Measurements from ENCODE around the gene CTSW. TPM values are rescaled to one million over a fixed set of nuclear protein-coding genes. Genes with fewer than 3 reads are reported as not detected.

Gene CTSW
- total RNA-seq, 2 experiments from 2014 or later: not detected

DNA sequence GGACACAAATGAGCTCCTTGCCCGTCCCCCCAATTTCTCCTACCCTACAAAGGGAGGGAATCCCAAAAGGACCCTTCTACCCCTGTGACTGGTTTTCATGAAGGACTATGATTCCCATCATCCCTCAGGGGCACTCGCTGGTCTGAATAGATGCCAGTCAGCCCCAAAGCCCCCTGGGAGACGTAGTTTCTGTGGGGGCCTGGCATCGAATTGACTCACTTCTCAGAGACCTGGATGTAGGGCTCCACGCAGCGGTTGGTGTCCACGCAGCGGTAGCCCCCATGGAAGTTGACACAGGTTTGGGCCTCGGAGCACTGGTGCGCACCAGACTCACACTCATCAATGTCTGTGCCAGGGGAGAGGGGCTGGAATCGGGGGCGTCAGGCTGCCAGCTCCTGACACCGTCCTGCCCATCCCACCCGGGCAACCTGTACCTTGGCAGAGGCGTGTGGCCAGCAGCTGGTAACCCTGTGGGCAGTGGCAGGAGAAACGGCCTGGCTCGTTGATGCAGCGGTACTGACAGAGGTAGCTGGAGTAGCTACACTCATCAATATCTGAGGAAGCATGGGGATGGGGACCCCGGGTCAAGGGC lies 11.5 kb upstream of the CTSW start:
- Histone ChIP-seq H3K4me3 (ENCODE audit: low read depth, low read length, poor library complexity, severe bottlenecking) (no peak overlapping the region), H2AFZ (ENCODE audit: low read length) (no peak overlapping the region), H3K9me2 (ENCODE audit: insufficient read depth, low read length) (no peaks in the 10 kb centered on the region), H3K4me2 (ENCODE audit: low read length) (no peak overlapping the region), H3K27ac (ENCODE audit: low read depth, low read length, poor library complexity, severe bottlenecking) (no peak overlapping the region), H3K9me3 (ENCODE audit: low read length) (no peaks in the 10 kb centered on the region), H4K20me1 (ENCODE audit: insufficient read depth, low read length) (no peaks in the 10 kb centered on the region), H3K36me3 (ENCODE audit: insufficient read depth, low read length) (peaks cover 42% of the 10 kb centered on the region), H3K4me1 (ENCODE audit: insufficient read depth, low read length, poor library complexity, severe bottlenecking) (peaks cover 25% of the 10 kb centered on the region), H3K79me2 (ENCODE audit: insufficient read depth, low read depth, low read length) (no peaks in the 10 kb centered on the region)
- POLR2A ChIA-PET: interaction anchor here (0.6 to 1.4 kb wide), 2 partner anchors 21 to 45 kb away, joined by 3 to 7 read pairs; partner anchors contain the start of gene FIBP
- BruUV-seq (replicated peaks): no TSS peak
- DNase-seq (ENCODE audit: low spot score): no peak
- CTCF ChIA-PET (ENCODE audit: unreplicated experiment): no interaction called here
- TF ChIP-seq EZH2phosphoT487 (IDR thresholded peaks at IDR 0.05; ENCODE audit: borderline replicate concordance, low read depth, low read length): no peak
- TF ChIP-seq, protein P1, sequence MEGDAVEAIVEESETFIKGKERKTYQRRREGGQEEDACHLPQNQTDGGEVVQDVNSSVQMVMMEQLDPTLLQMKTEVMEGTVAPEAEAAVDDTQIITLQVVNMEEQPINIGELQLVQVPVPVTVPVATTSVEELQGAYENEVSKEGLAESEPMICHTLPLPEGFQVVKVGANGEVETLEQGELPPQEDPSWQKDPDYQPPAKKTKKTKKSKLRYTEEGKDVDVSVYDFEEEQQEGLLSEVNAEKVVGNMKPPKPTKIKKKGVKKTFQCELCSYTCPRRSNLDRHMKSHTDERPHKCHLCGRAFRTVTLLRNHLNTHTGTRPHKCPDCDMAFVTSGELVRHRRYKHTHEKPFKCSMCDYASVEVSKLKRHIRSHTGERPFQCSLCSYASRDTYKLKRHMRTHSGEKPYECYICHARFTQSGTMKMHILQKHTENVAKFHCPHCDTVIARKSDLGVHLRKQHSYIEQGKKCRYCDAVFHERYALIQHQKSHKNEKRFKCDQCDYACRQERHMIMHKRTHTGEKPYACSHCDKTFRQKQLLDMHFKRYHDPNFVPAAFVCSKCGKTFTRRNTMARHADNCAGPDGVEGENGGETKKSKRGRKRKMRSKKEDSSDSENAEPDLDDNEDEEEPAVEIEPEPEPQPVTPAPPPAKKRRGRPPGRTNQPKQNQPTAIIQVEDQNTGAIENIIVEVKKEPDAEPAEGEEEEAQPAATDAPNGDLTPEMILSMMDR (conservative IDR thresholded peaks at IDR 0.05; ENCODE audit: low read length): no peak
- intact Hi-C loops (cut with micrococcal nuclease; ENCODE audit: unreplicated experiment): no loop called here

DNA sequence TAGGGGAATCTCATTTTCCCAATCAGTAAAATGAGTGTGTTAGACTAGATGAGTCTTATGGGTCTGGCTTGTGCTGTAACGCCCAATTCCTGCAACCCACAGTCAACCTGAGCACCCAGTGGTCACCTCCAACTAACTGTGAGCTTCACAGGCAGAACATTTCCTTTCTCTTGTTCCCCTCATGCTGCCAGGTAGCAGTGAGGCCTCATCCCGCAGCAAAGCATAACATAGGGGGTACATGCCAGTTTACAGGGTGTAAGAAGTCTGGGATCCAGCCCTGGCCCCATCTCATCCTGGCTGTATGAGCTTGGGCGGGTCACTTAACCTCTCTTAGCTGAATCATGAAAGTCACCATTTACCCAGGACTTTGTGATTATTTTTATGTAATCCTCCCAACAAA lies 10.7 kb upstream of the CTSW start:
- Histone ChIP-seq H2AFZ (ENCODE audit: low read length) (no peak overlapping the region), H3K4me3 (ENCODE audit: low read depth, low read length, poor library complexity, severe bottlenecking) (no peak overlapping the region), H3K36me3 (ENCODE audit: insufficient read depth, low read length) (peaks cover 35% of the 10 kb centered on the region), H3K4me1 (ENCODE audit: insufficient read depth, low read length, poor library complexity, severe bottlenecking) (peaks cover 30% of the 10 kb centered on the region), H4K20me1 (ENCODE audit: insufficient read depth, low read length) (no peaks in the 10 kb centered on the region), H3K79me2 (ENCODE audit: insufficient read depth, low read depth, low read length) (no peaks in the 10 kb centered on the region), H3K4me2 (ENCODE audit: low read length) (no peak overlapping the region), H3K9me2 (ENCODE audit: insufficient read depth, low read length) (no peaks in the 10 kb centered on the region), H3K27ac (ENCODE audit: low read depth, low read length, poor library complexity, severe bottlenecking) (no peak overlapping the region), H3K9me3 (ENCODE audit: low read length) (no peaks in the 10 kb centered on the region)
- ChIA-PET CTCF (ENCODE audit: unreplicated experiment) (no interaction called here), POLR2A (interaction anchor here (0.6 to 1.4 kb wide), 2 partner anchors 20 to 46 kb away, joined by 3 to 7 read pairs; partner anchors contain the start of gene FIBP)
- intact Hi-C loops (cut with micrococcal nuclease; ENCODE audit: unreplicated experiment): no loop called here
- no peak for DNase-seq (ENCODE audit: low spot score)
- BruUV-seq (replicated peaks): TSS peak; percentile 27
- TF ChIP-seq, protein P1 (conservative IDR thresholded peaks at IDR 0.05; ENCODE audit: low read length): no peak
- TF ChIP-seq EZH2phosphoT487 (IDR thresholded peaks at IDR 0.05; ENCODE audit: borderline replicate concordance, low read depth, low read length): no peak

DNA sequence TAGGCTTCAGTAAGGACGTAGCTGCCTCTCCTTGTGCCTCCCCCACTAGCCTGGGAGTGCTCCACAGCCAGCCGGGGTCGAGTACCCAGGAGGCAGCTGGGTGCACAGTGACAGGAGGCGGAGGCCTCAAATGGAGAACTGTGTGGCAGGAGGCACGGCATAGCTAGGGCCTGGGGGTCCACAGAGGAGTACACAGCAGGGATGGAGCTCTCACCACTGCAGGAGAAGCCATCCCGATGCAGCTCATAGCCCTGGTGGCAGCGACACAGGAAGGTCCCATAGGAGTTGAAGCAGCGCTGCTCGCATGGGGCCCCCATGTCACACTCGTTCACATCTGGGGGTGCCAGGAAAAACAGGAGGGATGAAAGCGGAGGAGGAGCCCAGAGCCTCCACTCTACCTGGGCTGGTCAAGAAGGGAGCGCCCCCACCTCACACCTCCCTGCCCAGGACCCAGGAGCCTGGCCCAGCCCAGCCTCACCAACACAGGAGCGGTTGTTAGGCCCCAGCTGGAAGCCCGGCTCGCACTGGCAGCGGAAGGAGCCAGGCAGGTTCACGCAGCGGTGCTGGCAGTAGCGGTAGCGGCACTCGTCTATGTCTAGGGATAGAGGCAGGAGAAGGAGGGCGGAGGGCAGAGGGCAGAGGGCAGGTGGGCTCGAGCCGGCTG lies 9.9 kb upstream of the CTSW start:
- H3K27ac ChIP-seq (ENCODE audit: low read depth, low read length, poor library complexity, severe bottlenecking): no peak overlapping the region
- no peak for DNase-seq (ENCODE audit: low spot score)
- ChIA-PET POLR2A (interaction anchor here (0.8 to 1.4 kb wide), 2 partner anchors 19 to 20 kb away, joined by 3 to 7 read pairs; partner anchors contain the start of genes CCDC85B and FIBP), CTCF (ENCODE audit: unreplicated experiment) (interaction anchor here (0.6 to 1.3 kb wide), 2 partner anchors 10 to 278 kb away, joined by 4 to 8 read pairs; partner anchors contain the start of gene MUS81)
- no peak overlapping the region for H2AFZ ChIP-seq (ENCODE audit: low read length)
- H3K9me3 ChIP-seq (ENCODE audit: low read length): no peaks in the 10 kb centered on the region
- H3K79me2 ChIP-seq (ENCODE audit: insufficient read depth, low read depth, low read length): no peaks in the 10 kb centered on the region
- H3K4me3 ChIP-seq (ENCODE audit: low read depth, low read length, poor library complexity, severe bottlenecking): no peak overlapping the region
- H3K36me3 ChIP-seq (ENCODE audit: insufficient read depth, low read length): peaks cover 26% of the 10 kb centered on the region
- no peak for TF ChIP-seq EZH2phosphoT487 (IDR thresholded peaks at IDR 0.05; ENCODE audit: borderline replicate concordance, low read depth, low read length)
- TF ChIP-seq, protein P1 (conservative IDR thresholded peaks at IDR 0.05; ENCODE audit: low read length): no peak
- H3K9me2 ChIP-seq (ENCODE audit: insufficient read depth, low read length): no peaks in the 10 kb centered on the region
- H3K4me2 ChIP-seq (ENCODE audit: low read length): no peak overlapping the region
- intact Hi-C loops (cut with micrococcal nuclease; ENCODE audit: unreplicated experiment): no loop called here
- no TSS peak for BruUV-seq (replicated peaks)
- no peaks in the 10 kb centered on the region for H4K20me1 ChIP-seq (ENCODE audit: insufficient read depth, low read length)
- peaks cover 35% of the 10 kb centered on the region for H3K4me1 ChIP-seq (ENCODE audit: insufficient read depth, low read length, poor library complexity, severe bottlenecking)
